ENCODE results near the gene MGAT4A. TPM values are rescaled to one million over a fixed set of nuclear protein-coding genes. Genes with fewer than 3 reads are reported as not detected.

The MGAT4A gene
- total RNA-seq, 4 donors from 2014 or later: 52.8 to 243 (median 175) TPM

GRCh38 chr2:98607741-98608115 lies 123.2 kb downstream of the MGAT4A start:
- peaks cover 4 to 54% (median 22%) of the 10 kb centered on the region in 4 donors for H3K4me1 ChIP-seq
- peak overlapping the region; percentile 62 to 85 (median 79) for H3K4me3 ChIP-seq
- H3K27ac ChIP-seq: peak overlapping the region; percentile 90 to 95 (median 92)
- no peaks in the 10 kb centered on the region for H3K9me3 ChIP-seq
- TF ChIP-seq CTCF (IDR thresholded peaks at IDR 0.05) (no peak), POLR2A (IDR thresholded peaks at IDR 0.05) (no peak)
- H3K36me3 ChIP-seq: peaks cover 0 to 35% (median 0%) of the 10 kb centered on the region in 3 donors
- DNase-seq: no peak
- no peaks in the 10 kb centered on the region for H3K27me3 ChIP-seq

- Histone ChIP-seq H3K27ac (no peak overlapping the region), H3K36me3 (peaks cover 0 to 35% (median 0%) of the 10 kb centered on the region in 3 donors), H3K9me3 (no peaks in the 10 kb centered on the region), H3K4me1 (peaks cover 4 to 54% (median 22%) of the 10 kb centered on the region in 4 donors), H3K27me3 (no peaks in the 10 kb centered on the region), H3K4me3 (peak overlapping the region in 2 of 4 donors; percentile 84 to 85)
- no peak for DNase-seq
- TF ChIP-seq CTCF (IDR thresholded peaks at IDR 0.05): no peak
- no peak for TF ChIP-seq POLR2A (IDR thresholded peaks at IDR 0.05)
Observed at GRCh38 chr2:98607104-98607503, 123.8 kb downstream of the MGAT4A start.

GRCh38 chr2:98606431-98606830 lies 124.5 kb downstream of the MGAT4A start:
- H3K27ac ChIP-seq: no peak overlapping the region
- peaks cover 0 to 35% (median 0%) of the 10 kb centered on the region in 3 donors for H3K36me3 ChIP-seq
- no peak overlapping the region for H3K4me3 ChIP-seq
- no peaks in the 10 kb centered on the region for H3K27me3 ChIP-seq
- peaks cover 4 to 52% (median 22%) of the 10 kb centered on the region in 4 donors for H3K4me1 ChIP-seq
- TF ChIP-seq CTCF (IDR thresholded peaks at IDR 0.05) (no peak), POLR2A (IDR thresholded peaks at IDR 0.05) (no peak)
- no peak for DNase-seq
- H3K9me3 ChIP-seq: no peaks in the 10 kb centered on the region

GRCh38 chr2:98605076-98605475 lies 125.9 kb downstream of the MGAT4A start:
- peaks cover 4 to 38% (median 21%) of the 10 kb centered on the region in 4 donors for H3K4me1 ChIP-seq
- no peak overlapping the region for H3K27ac ChIP-seq
- peaks cover 0 to 37% (median 0%) of the 10 kb centered on the region in 3 donors for H3K36me3 ChIP-seq
- no peak for DNase-seq
- H3K9me3 ChIP-seq: no peaks in the 10 kb centered on the region
- no peak overlapping the region for H3K4me3 ChIP-seq
- TF ChIP-seq POLR2A (IDR thresholded peaks at IDR 0.05) (no peak), CTCF (IDR thresholded peaks at IDR 0.05) (no peak)
- no peaks in the 10 kb centered on the region for H3K27me3 ChIP-seq

GRCh38 chr2:98604547-98604946 lies 126.4 kb downstream of the MGAT4A start:
- peaks cover 0 to 43% (median 0%) of the 10 kb centered on the region in 3 donors for H3K36me3 ChIP-seq

More at GRCh38 chr2:98604547-98604946, 126.4 kb downstream of the MGAT4A start:
- no peak overlapping the region for H3K4me3 ChIP-seq
- no peaks in the 10 kb centered on the region for H3K9me3 ChIP-seq
- H3K4me1 ChIP-seq: peaks cover 4 to 33% (median 17%) of the 10 kb centered on the region in 4 donors
- H3K27me3 ChIP-seq: no peaks in the 10 kb centered on the region
- DNase-seq: no peak
- H3K27ac ChIP-seq: no peak overlapping the region
- no peak for TF ChIP-seq POLR2A (IDR thresholded peaks at IDR 0.05)
- no peak for TF ChIP-seq CTCF (IDR thresholded peaks at IDR 0.05)
